A673 (cell line): ENCODE data around the gene PSMA1.

Experiments used
- CTCF ChIP-seq: fragments of 300-800, 200-600 bp; sonication (generic); conservative IDR thresholded peaks from 2 replicates; pipeline ENCODE4 v1.5.1; 2017; ENCODE audit warnings: low read depth, mild to moderate bottlenecking, antibody characterized with exemption, low read length, moderate library complexity, mixed read lengths
- EZH2 ChIP-seq: fragments of 200-600 bp; sonication (generic); IDR thresholded peaks from 2 replicates; pipeline ENCODE4 v1.6.1; 2017; ENCODE audit warnings: borderline replicate concordance, low read depth, mild to moderate bottlenecking, mixed read lengths, antibody characterized with exemption, low read length; ENCODE audit not compliant: poor library complexity, severe bottlenecking

- TF ChIP-seq CTCF (no peak), EZH2 (no peak)
These were observed 629 bp downstream of the PSMA1 start for GRCh38 chr11:14519597-14519916.
